ENCODE results near the gene EXOC3L2.

Gene EXOC3L2

GRCh38 chr19:45178262-45179071 is 66.7 kb downstream of the EXOC3L2 start, which contains the start of gene BLOC1S3:
Gene BLOC1S3, plus strand, starts transcription at chr19:45178784. Its CDS starts 513 bp downstream, at chr19:45179297.
- CTCF ChIA-PET = interaction anchor here (0.6 to 2.3 kb wide), 19 partner anchors 9 to 161 kb away, joined by 3 to 12 read pairs (median 4); no protein-coding TSS in a partner anchor
- TF ChIP-seq, protein P1, sequence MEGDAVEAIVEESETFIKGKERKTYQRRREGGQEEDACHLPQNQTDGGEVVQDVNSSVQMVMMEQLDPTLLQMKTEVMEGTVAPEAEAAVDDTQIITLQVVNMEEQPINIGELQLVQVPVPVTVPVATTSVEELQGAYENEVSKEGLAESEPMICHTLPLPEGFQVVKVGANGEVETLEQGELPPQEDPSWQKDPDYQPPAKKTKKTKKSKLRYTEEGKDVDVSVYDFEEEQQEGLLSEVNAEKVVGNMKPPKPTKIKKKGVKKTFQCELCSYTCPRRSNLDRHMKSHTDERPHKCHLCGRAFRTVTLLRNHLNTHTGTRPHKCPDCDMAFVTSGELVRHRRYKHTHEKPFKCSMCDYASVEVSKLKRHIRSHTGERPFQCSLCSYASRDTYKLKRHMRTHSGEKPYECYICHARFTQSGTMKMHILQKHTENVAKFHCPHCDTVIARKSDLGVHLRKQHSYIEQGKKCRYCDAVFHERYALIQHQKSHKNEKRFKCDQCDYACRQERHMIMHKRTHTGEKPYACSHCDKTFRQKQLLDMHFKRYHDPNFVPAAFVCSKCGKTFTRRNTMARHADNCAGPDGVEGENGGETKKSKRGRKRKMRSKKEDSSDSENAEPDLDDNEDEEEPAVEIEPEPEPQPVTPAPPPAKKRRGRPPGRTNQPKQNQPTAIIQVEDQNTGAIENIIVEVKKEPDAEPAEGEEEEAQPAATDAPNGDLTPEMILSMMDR (IDR thresholded peaks at IDR 0.05; ENCODE audit: insufficient read depth, low read length, missing control alignments) = peak; percentile 65
- POLR2A ChIA-PET = interaction anchor here (0.6 to 2.5 kb wide), 8 partner anchors 8 to 300 kb away, joined by 3 to 16 read pairs (median 3); partner anchors contain the start of genes CLASRP and PPP1R37

DNA sequence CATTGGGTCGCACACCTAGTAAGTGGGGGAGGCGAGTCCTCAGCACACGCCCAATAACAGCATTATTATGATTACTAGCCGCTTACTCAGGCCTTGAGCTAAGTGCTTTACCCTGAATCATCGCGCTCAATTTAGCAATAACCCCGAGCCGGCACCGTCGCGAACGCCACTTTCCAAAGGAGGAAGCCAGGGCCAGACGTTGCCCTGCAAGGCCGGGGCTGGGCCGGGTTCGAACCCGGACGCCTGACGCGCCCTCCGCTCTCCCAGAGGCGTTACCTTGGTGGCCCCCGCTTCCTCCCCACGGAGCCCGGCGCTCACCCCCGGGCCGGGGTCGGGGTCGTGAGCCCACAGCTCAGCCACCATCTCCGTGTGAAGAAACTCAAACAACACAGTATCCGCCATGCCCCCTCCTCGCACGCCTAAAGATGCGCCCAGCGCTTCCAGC is 67.4 kb downstream of the EXOC3L2 start, which contains the start of gene TRAPPC6A:
TSS of gene TRAPPC6A (minus strand) at position 421 of the 445 bp plus-strand sequence. CDS start at position 402, 19 bp downstream.
- DNase-seq (ENCODE audit: low read depth, low spot score) = peak; percentile 23
- TF ChIP-seq, protein P1 (IDR thresholded peaks at IDR 0.05; ENCODE audit: insufficient read depth, low read length, missing control alignments) = no peak
- ChIA-PET CTCF (interaction anchor here (0.6 to 2.3 kb wide), 14 partner anchors 8 to 160 kb away, joined by 3 to 12 read pairs (median 4); no protein-coding TSS in a partner anchor), POLR2A (interaction anchor here (1.0 to 2.5 kb wide), 6 partner anchors 9 to 301 kb away, joined by 3 to 16 read pairs (median 5); partner anchors contain the start of genes CLASRP and PPP1R37)
- H3K4me3 ChIP-seq (ENCODE audit: low read depth, low read length) = peak within 1 kb of the TSS; percentile 90

More at GRCh38 chr19:45178262-45179071, 66.7 kb downstream of the EXOC3L2 start, which contains the start of gene BLOC1S3:
- H3K4me3 ChIP-seq (ENCODE audit: low read depth, low read length) = peak within 1 kb of the TSS; percentile 90
- peak; percentile 100 for DNase-seq (ENCODE audit: low read depth, low spot score)

DNA sequence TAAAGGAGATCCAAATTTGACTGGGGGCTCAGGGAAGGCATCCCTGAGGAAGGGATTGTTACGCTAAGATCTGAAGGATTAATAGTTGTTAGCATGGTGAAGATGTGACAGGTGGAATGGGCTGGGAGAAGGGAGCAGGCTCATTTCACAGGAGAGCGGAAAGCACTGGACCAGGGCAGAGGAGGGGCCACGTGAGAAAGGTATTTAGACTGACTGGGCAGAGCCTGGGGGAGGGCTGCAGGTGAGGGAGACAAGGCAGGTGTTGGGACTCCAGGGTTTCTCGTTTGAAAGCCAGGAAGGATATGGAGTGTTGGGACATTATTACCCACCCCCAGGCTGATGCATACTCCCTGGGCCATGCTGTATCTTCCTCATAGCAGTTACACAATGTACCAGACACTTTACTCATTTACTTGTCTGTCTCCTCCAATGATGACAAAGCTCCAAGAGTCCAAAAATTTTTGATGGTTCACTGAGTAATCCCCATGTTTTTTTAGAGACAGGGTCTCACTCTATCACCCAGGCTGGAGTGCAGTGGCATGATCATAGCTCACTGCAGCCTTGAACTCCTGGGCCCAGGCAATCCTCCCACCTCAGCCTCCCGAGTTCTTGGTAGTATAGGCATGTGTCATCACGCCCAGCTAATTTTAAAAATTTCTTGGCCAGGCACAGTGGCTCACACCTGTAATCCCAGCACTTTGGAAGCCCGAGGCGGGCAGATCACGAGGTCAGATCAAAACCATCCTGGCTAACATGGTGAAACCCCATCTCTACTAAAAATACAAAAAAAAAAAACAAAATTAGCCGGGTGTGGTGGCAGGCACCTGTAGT is 69.5 kb downstream of the EXOC3L2 start:
- no peak overlapping the region for H3K4me3 ChIP-seq (ENCODE audit: low read depth, low read length)
- POLR2A ChIA-PET = no interaction called here
- TF ChIP-seq, protein P1 (IDR thresholded peaks at IDR 0.05; ENCODE audit: insufficient read depth, low read length, missing control alignments) = no peak
- CTCF ChIA-PET = no interaction called here
- DNase-seq (ENCODE audit: low read depth, low spot score) = no peak

DNA sequence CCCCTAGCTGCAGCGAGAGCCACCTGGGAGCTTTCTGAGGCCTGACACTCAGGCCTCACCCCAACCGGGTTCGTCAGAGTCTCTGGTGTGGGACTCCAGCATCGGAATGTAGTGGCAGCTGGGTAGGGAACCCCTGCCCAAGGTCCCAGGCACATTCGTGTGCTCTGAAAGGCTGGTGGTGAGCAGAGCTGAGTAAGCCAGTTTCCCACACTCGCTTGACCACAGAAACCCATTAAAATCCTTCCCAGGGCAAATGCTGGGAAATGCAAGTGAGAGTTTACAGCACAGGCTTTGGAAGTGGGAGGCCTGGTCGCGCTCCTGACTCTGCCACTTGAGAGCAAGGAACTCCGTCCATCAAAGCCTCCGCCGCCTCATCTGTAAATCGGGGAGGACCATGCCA is 71.4 kb downstream of the EXOC3L2 start:
- CTCF ChIA-PET = interaction anchor here (1.4 kb wide), 1 partner anchor 10 kb away, joined by 4 read pairs; no protein-coding TSS in a partner anchor
- TF ChIP-seq, protein P1 (IDR thresholded peaks at IDR 0.05; ENCODE audit: insufficient read depth, low read length, missing control alignments) = no peak
- no peak overlapping the region for H3K4me3 ChIP-seq (ENCODE audit: low read depth, low read length)
- peak; percentile 75 for DNase-seq (ENCODE audit: low read depth, low spot score)
- POLR2A ChIA-PET = no interaction called here

DNA sequence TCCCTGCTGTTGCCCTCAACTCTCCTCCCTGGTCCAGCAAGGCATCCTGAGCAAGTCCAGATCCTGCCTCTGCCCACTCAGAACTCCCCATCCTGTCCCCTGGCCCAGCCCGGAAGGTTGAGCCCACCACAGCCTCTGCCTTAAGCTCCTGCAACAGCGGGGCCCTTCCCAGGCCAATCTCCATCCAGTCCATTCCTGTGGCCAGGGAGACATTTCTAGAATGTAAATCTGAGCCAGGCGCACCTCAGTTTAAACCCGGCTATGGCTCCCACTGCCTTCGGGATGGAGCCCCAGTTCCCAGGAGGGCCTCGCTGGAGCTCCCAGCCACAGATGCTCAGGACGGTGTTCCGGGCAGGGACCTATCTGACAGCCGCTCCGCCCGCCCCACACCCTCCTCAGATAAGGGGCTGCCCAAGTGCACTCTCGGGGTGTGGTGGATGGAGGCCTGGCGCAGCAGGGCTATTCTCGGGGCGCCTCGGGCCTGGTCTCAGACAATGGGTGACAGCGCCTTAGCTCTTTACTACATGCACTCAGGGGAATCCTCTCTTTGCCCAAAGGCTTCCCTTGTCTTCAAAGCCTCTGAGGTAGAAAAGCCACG is 72.5 kb downstream of the EXOC3L2 start:
- CTCF ChIA-PET = interaction anchor here (0.5 kb wide), 1 partner anchor 221 kb away, joined by 4 read pairs; no protein-coding TSS in a partner anchor
- TF ChIP-seq, protein P1 (IDR thresholded peaks at IDR 0.05; ENCODE audit: insufficient read depth, low read length, missing control alignments) = no peak
- H3K4me3 ChIP-seq (ENCODE audit: low read depth, low read length) = no peak overlapping the region
- POLR2A ChIA-PET = no interaction called here
- no peak for DNase-seq (ENCODE audit: low read depth, low spot score)
